ENCODE measurements around the gene CGRRF1.

CGRRF1 gene

GRCh38 chr14:54478636-54479215, 31.0 kb upstream of the CGRRF1 start:
- Histone ChIP-seq H3K27ac (ENCODE audit: insufficient read depth, low read depth, low read length, poor library complexity, severe bottlenecking) (no peak overlapping the region), H3K36me3 (ENCODE audit: control insufficient read depth, insufficient read depth, low read length) (peaks cover 7% of the 10 kb centered on the region), H3K4me1 (ENCODE audit: control insufficient read depth, insufficient read depth, low read length) (no peaks in the 10 kb centered on the region), H3K27me3 (ENCODE audit: control insufficient read depth, insufficient read depth, low read length, poor library complexity, severe bottlenecking) (no peaks in the 10 kb centered on the region), H3K9me3 (ENCODE audit: control insufficient read depth, low read length) (no peaks in the 10 kb centered on the region), H3K4me3 (ENCODE audit: insufficient read depth, low read depth, low read length) (no peak overlapping the region)
- 85 to 89% methylated on average over 3 of the region's 3 CpGs for WGBS, 2 experiments

GRCh38 chr14:54480830-54481562, 28.7 kb upstream of the CGRRF1 start:
- Histone ChIP-seq H3K4me3 (ENCODE audit: insufficient read depth, low read depth, low read length) (no peak overlapping the region), H3K9me3 (ENCODE audit: control insufficient read depth, low read length) (no peaks in the 10 kb centered on the region), H3K36me3 (ENCODE audit: control insufficient read depth, insufficient read depth, low read length) (peaks cover 7% of the 10 kb centered on the region), H3K4me1 (ENCODE audit: control insufficient read depth, insufficient read depth, low read length) (no peaks in the 10 kb centered on the region), H3K27me3 (ENCODE audit: control insufficient read depth, insufficient read depth, low read length, poor library complexity, severe bottlenecking) (no peaks in the 10 kb centered on the region), H3K27ac (ENCODE audit: insufficient read depth, low read depth, low read length, poor library complexity, severe bottlenecking) (no peak overlapping the region)
- 94 to 97% methylated on average over 2 to 3 of the region's 4 CpGs for WGBS, 2 experiments

GRCh38 chr14:54481695-54482094, 28.0 kb upstream of the CGRRF1 start:
- peaks cover 7% of the 10 kb centered on the region for H3K36me3 ChIP-seq (ENCODE audit: control insufficient read depth, insufficient read depth, low read length)
- no peaks in the 10 kb centered on the region for H3K9me3 ChIP-seq (ENCODE audit: control insufficient read depth, low read length)
- H3K4me1 ChIP-seq (ENCODE audit: control insufficient read depth, insufficient read depth, low read length): no peaks in the 10 kb centered on the region
- H3K4me3 ChIP-seq (ENCODE audit: insufficient read depth, low read depth, low read length): no peak overlapping the region
- WGBS, 2 experiments: 100% methylated on average over 1 of the region's 2 CpGs; no CpG with 5 or more reads in 1 of the 2 experiments
- no peaks in the 10 kb centered on the region for H3K27me3 ChIP-seq (ENCODE audit: control insufficient read depth, insufficient read depth, low read length, poor library complexity, severe bottlenecking)
- no peak overlapping the region for H3K27ac ChIP-seq (ENCODE audit: insufficient read depth, low read depth, low read length, poor library complexity, severe bottlenecking)

GRCh38 chr14:54483073-54483745, 26.5 kb upstream of the CGRRF1 start:
- H3K27ac ChIP-seq (ENCODE audit: insufficient read depth, low read depth, low read length, poor library complexity, severe bottlenecking): no peak overlapping the region
- no peaks in the 10 kb centered on the region for H3K4me1 ChIP-seq (ENCODE audit: control insufficient read depth, insufficient read depth, low read length)
- H3K4me3 ChIP-seq (ENCODE audit: insufficient read depth, low read depth, low read length): no peak overlapping the region
- peaks cover 7% of the 10 kb centered on the region for H3K36me3 ChIP-seq (ENCODE audit: control insufficient read depth, insufficient read depth, low read length)
- no peaks in the 10 kb centered on the region for H3K27me3 ChIP-seq (ENCODE audit: control insufficient read depth, insufficient read depth, low read length, poor library complexity, severe bottlenecking)
- no peaks in the 10 kb centered on the region for H3K9me3 ChIP-seq (ENCODE audit: control insufficient read depth, low read length)
- 90 to 94% methylated on average over 8 of the region's 8 CpGs for WGBS, 2 experiments

- Histone ChIP-seq H3K36me3 (ENCODE audit: control insufficient read depth, insufficient read depth, low read length) (peaks cover 7% of the 10 kb centered on the region), H3K27me3 (ENCODE audit: control insufficient read depth, insufficient read depth, low read length, poor library complexity, severe bottlenecking) (no peaks in the 10 kb centered on the region), H3K4me3 (ENCODE audit: insufficient read depth, low read depth, low read length) (no peak overlapping the region), H3K27ac (ENCODE audit: insufficient read depth, low read depth, low read length, poor library complexity, severe bottlenecking) (no peak overlapping the region), H3K9me3 (ENCODE audit: control insufficient read depth, low read length) (no peaks in the 10 kb centered on the region), H3K4me1 (ENCODE audit: control insufficient read depth, insufficient read depth, low read length) (no peaks in the 10 kb centered on the region)
These were observed 25.9 kb upstream of the CGRRF1 start for GRCh38 chr14:54483846-54484245.

- H3K4me1 ChIP-seq (ENCODE audit: control insufficient read depth, insufficient read depth, low read length): peaks cover 5% of the 10 kb centered on the region
- WGBS, 2 experiments: 86 to 100% methylated on average over 1 of the region's 1 CpG
- no peaks in the 10 kb centered on the region for H3K9me3 ChIP-seq (ENCODE audit: control insufficient read depth, low read length)
- peaks cover 7% of the 10 kb centered on the region for H3K36me3 ChIP-seq (ENCODE audit: control insufficient read depth, insufficient read depth, low read length)
- no peak overlapping the region for H3K27ac ChIP-seq (ENCODE audit: insufficient read depth, low read depth, low read length, poor library complexity, severe bottlenecking)
- H3K4me3 ChIP-seq (ENCODE audit: insufficient read depth, low read depth, low read length): no peak overlapping the region
- no peaks in the 10 kb centered on the region for H3K27me3 ChIP-seq (ENCODE audit: control insufficient read depth, insufficient read depth, low read length, poor library complexity, severe bottlenecking)
These were observed 23.0 kb upstream of the CGRRF1 start for GRCh38 chr14:54486685-54487084.

GRCh38 chr14:54487771-54488170, 21.9 kb upstream of the CGRRF1 start:
- Histone ChIP-seq H3K9me3 (ENCODE audit: control insufficient read depth, low read length) (no peaks in the 10 kb centered on the region), H3K36me3 (ENCODE audit: control insufficient read depth, insufficient read depth, low read length) (peaks cover 2% of the 10 kb centered on the region), H3K4me3 (ENCODE audit: insufficient read depth, low read depth, low read length) (peak overlapping the region; percentile 95), H3K27ac (ENCODE audit: insufficient read depth, low read depth, low read length, poor library complexity, severe bottlenecking) (peak overlapping the region; percentile 87), H3K4me1 (ENCODE audit: control insufficient read depth, insufficient read depth, low read length) (peaks cover 5% of the 10 kb centered on the region), H3K27me3 (ENCODE audit: control insufficient read depth, insufficient read depth, low read length, poor library complexity, severe bottlenecking) (no peaks in the 10 kb centered on the region)
- WGBS, 2 experiments: 44 to 56% methylated on average over 4 of the region's 4 CpGs

- H3K9me3 ChIP-seq (ENCODE audit: control insufficient read depth, low read length): no peaks in the 10 kb centered on the region
- no peaks in the 10 kb centered on the region for H3K27me3 ChIP-seq (ENCODE audit: control insufficient read depth, insufficient read depth, low read length, poor library complexity, severe bottlenecking)
- WGBS, 2 experiments: 1% methylated on average over 9 of the region's 9 CpGs
- H3K36me3 ChIP-seq (ENCODE audit: control insufficient read depth, insufficient read depth, low read length): no peaks in the 10 kb centered on the region
- peak overlapping the region; percentile 95 for H3K4me3 ChIP-seq (ENCODE audit: insufficient read depth, low read depth, low read length)
- peaks cover 5% of the 10 kb centered on the region for H3K4me1 ChIP-seq (ENCODE audit: control insufficient read depth, insufficient read depth, low read length)
- H3K27ac ChIP-seq (ENCODE audit: insufficient read depth, low read depth, low read length, poor library complexity, severe bottlenecking): peak overlapping the region; percentile 87
These were observed 21.4 kb upstream of the CGRRF1 start for GRCh38 chr14:54488318-54488645.

GRCh38 chr14:54488646-54489317, 20.9 kb upstream of the CGRRF1 start, which contains the start of gene GMFB:
Gene GMFB (minus strand): TSS chr14:54488980. CDS start chr14:54488927, 53 bp downstream.
- no peaks in the 10 kb centered on the region for H3K27me3 ChIP-seq (ENCODE audit: control insufficient read depth, insufficient read depth, low read length, poor library complexity, severe bottlenecking)
- no peaks in the 10 kb centered on the region for H3K9me3 ChIP-seq (ENCODE audit: control insufficient read depth, low read length)
- no peaks in the 10 kb centered on the region for H3K36me3 ChIP-seq (ENCODE audit: control insufficient read depth, insufficient read depth, low read length)
- peak within 1 kb of the TSS; percentile 95 for H3K4me3 ChIP-seq (ENCODE audit: insufficient read depth, low read depth, low read length)
- H3K27ac ChIP-seq (ENCODE audit: insufficient read depth, low read depth, low read length, poor library complexity, severe bottlenecking): peak within 1 kb of the TSS; percentile 87
- H3K4me1 ChIP-seq (ENCODE audit: control insufficient read depth, insufficient read depth, low read length): peaks cover 5% of the 10 kb centered on the region
- WGBS, 2 experiments: 0% methylated on average over 51 of the region's 51 CpGs

- no peaks in the 10 kb centered on the region for H3K36me3 ChIP-seq (ENCODE audit: control insufficient read depth, insufficient read depth, low read length)
- no peaks in the 10 kb centered on the region for H3K9me3 ChIP-seq (ENCODE audit: control insufficient read depth, low read length)
- WGBS, 2 experiments: 54 to 57% methylated on average over 5 of the region's 5 CpGs
- peak overlapping the region; percentile 95 for H3K4me3 ChIP-seq (ENCODE audit: insufficient read depth, low read depth, low read length)
- H3K27ac ChIP-seq (ENCODE audit: insufficient read depth, low read depth, low read length, poor library complexity, severe bottlenecking): peak overlapping the region; percentile 87
- H3K27me3 ChIP-seq (ENCODE audit: control insufficient read depth, insufficient read depth, low read length, poor library complexity, severe bottlenecking): no peaks in the 10 kb centered on the region
- H3K4me1 ChIP-seq (ENCODE audit: control insufficient read depth, insufficient read depth, low read length): peaks cover 5% of the 10 kb centered on the region
These were observed 20.4 kb upstream of the CGRRF1 start for GRCh38 chr14:54489318-54489683.
